WTC11 (cell line): ENCODE measurements around the gene OR2M5. TPM values are rescaled to one million over a fixed set of nuclear protein-coding genes. Genes with fewer than 3 reads are reported as not detected.

Experiments used
- ATAC-seq: fragments of 200-7000 bp; cut with Tn5 transposase; 2 replicates; pipeline ENCODE4 v1.10.0; 2021; ENCODE audit warnings: mild to moderate bottlenecking, moderate library complexity
- Bru-seq: library from RNA; stranded (reverse); fragments of 400-500 nt; gene quantifications from one replicate; lab custom pipeline; 2021; lab: Mats Ljungman, UMichigan
- CTCF ChIA-PET: fragments of 300-600 bp; sonication (Branson Sonifier 250); formaldehyde crosslinking; loops from one replicate; lab custom pipeline; 2021; ENCODE audit warnings: antibody characterized with exemption; lab: Charles Lee
- POLR2A ChIA-PET: fragments of 350-600 bp; sonication (Branson Sonifier 250); formaldehyde crosslinking; loops from one replicate; lab custom pipeline; 2021; ENCODE audit warnings: antibody characterized with exemption; lab: Charles Lee
- DNase-seq: peaks from one replicate; pipeline ENCODE4 v3.0.0; 2021; ENCODE audit warnings: low spot score
- H3K27ac Mint-ChIP-seq: 2 replicates; pipeline ENCODE4 v1.8.0; 2021; ENCODE audit warnings: mixed read lengths
- H3K27me3 Mint-ChIP-seq: 2 replicates; pipeline ENCODE4 v1.8.0; 2021; ENCODE audit warnings: low read depth, mild to moderate bottlenecking, moderate library complexity, mixed read lengths
- H3K36me3 Mint-ChIP-seq: 2 replicates; pipeline ENCODE4 v1.8.0; 2021; ENCODE audit warnings: mixed read lengths
- H3K4me1 Mint-ChIP-seq: 2 replicates; pipeline ENCODE4 v1.8.0; 2022; ENCODE audit warnings: mixed read lengths
- H3K4me3 Mint-ChIP-seq: 2 replicates; pipeline ENCODE4 v1.8.0; 2021; ENCODE audit warnings: mild to moderate bottlenecking, moderate library complexity, mixed read lengths
- H3K9me3 Mint-ChIP-seq: 2 replicates; pipeline ENCODE4 v1.8.0; 2021; ENCODE audit warnings: mixed read lengths
- HMGA2 ChIP-seq: fragments of 250-450 bp; sonication (Bioruptor Pico); IDR thresholded peaks from 2 replicates; pipeline ENCODE4 v1.4.0; 2021; ENCODE audit warnings: mild to moderate bottlenecking, moderate library complexity
- NR1H2 ChIP-seq: sonication (generic); formaldehyde crosslinking; IDR thresholded peaks from 2 replicates; pipeline ENCODE4 v1.9.0; 2021; ENCODE audit warnings: mild to moderate bottlenecking, moderate library complexity, missing genetic modification reagents
- RELA ChIP-seq: sonication (generic); formaldehyde crosslinking; IDR thresholded peaks from 2 replicates; pipeline ENCODE4 v1.8.1; 2022; ENCODE audit warnings: missing genetic modification reagents, mild to moderate bottlenecking, borderline replicate concordance
- SMAD4 ChIP-seq: sonication (generic); formaldehyde crosslinking; IDR thresholded peaks from 2 replicates; pipeline ENCODE4 v1.8.0; 2022; ENCODE audit warnings: mild to moderate bottlenecking, missing genetic modification reagents
- ZBTB21 ChIP-seq: sonication (generic); formaldehyde crosslinking; IDR thresholded peaks from 2 replicates; pipeline ENCODE4 v1.8.1; 2023; ENCODE audit warnings: mild to moderate bottlenecking, missing genetic modification reagents, borderline replicate concordance
- ZNF396 ChIP-seq: fragments of 250-450 bp; sonication (Bioruptor Pico); IDR thresholded peaks from 2 replicates; pipeline ENCODE4 v1.8.0; 2021; ENCODE audit warnings: mild to moderate bottlenecking, moderate library complexity, borderline replicate concordance
- ZNF416 ChIP-seq: fragments of 250-450 bp; sonication (Bioruptor Pico); IDR thresholded peaks from 2 replicates; pipeline ENCODE4 v1.9.0; 2021; ENCODE audit warnings: mild to moderate bottlenecking, inconsistent platforms
- long read RNA-seq, 3 experiments: library from RNA in 1 of 3; library from capped mRNA in 1 of 3; library from polyadenylated mRNA in 1 of 3; unstranded in 2 of 3; stranded (forward) in 1 of 3; transcript quantifications; one replicate each; pipeline ENCODE4 v2.0.0, GENCODE V29; 2021
- total RNA-seq: library from RNA; stranded (reverse); gene quantifications from 3 replicates; pipeline ENCODE4 v1.2.3, GENCODE V29; 2021
- TF ChIP-seq, protein P1 (sequence below): fragments of 250-450 bp; sonication (Bioruptor Pico); IDR thresholded peaks from 2 replicates; pipeline ENCODE4 v1.9.0; 2021; ENCODE audit warnings: mild to moderate bottlenecking
- TF ChIP-seq, protein P2 (sequence below): sonication (generic); formaldehyde crosslinking; IDR thresholded peaks from 2 replicates; pipeline ENCODE4 v1.8.0; 2023; ENCODE audit warnings: mild to moderate bottlenecking, missing genetic modification reagents
- TF ChIP-seq, protein P3 (sequence below): sonication (generic); formaldehyde crosslinking; IDR thresholded peaks from 2 replicates; pipeline ENCODE4 v1.8.1; 2023; ENCODE audit warnings: mild to moderate bottlenecking, missing genetic modification reagents, moderate library complexity
- TF ChIP-seq, protein P4 (sequence below): fragments of 250-450 bp; sonication (Bioruptor Pico); IDR thresholded peaks from 2 replicates; pipeline ENCODE4 v1.9.0; 2021; ENCODE audit warnings: mild to moderate bottlenecking
- TF ChIP-seq, protein P5 (sequence below): sonication (generic); formaldehyde crosslinking; IDR thresholded peaks from 2 replicates; pipeline ENCODE4 v1.8.0; 2022; ENCODE audit warnings: missing genetic modification reagents
- TF ChIP-seq, protein P6 (sequence below): sonication (generic); formaldehyde crosslinking; IDR thresholded peaks from 2 replicates; pipeline ENCODE4 v1.8.1; 2022; ENCODE audit warnings: mild to moderate bottlenecking, moderate library complexity, missing genetic modification reagents

OR2M5 gene, protein sequence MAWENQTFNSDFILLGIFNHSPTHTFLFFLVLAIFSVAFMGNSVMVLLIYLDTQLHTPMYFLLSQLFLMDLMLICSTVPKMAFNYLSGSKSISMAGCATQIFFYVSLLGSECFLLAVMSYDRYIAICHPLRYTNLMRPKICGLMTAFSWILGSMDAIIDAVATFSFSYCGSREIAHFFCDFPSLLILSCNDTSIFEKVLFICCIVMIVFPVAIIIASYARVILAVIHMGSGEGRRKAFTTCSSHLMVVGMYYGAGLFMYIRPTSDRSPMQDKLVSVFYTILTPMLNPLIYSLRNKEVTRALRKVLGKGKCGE
- not detected in 3 replicates for total RNA-seq
- Bru-seq, nascent RNA: not detected
- long read RNA-seq, experiment 1: 0 reads
- long read RNA-seq, experiment 2: 0 reads
- long read RNA-seq, experiment 3: 0 reads

DNA sequence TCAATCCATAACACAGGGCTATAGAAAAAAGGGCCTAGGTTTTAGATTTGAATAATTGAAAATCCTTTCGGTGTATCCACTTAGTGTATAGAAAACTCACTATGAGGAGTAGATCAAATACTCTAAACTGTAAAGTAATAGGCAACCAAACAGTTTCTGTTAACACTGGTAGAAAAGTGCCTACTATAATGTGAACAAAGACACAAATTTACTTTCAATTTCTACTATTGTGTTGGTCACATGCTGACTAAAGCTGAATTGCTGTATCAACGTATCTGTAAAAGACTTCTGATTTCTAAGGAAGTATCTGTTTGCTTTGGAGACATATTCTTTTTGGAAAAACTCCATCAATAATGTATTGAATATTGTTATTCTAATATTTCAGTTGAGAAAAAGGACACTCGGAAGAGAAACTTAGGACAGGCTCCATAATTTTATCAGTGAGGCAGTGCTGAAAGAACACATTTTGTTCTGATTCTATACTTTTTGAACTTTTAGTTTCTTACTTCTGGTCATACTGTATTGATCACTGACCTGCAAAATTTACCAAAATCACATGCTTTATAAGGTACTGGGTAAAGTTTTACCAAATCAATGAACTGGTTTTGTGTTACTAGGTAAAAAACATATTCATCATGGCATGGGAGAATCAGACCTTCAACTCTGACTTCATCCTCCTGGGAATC, at the start of gene OR2M5:
Gene OR2M5, plus strand, starts transcription at position 636 of the 686 bp plus-strand sequence. Its CDS starts 0 bp downstream, at position 636.
- peaks cover 3% of the 10 kb centered on the region; the same call in 1 of the 2 replicates for H3K27me3 Mint-ChIP-seq
- peaks cover 79% of the 10 kb centered on the region for H3K36me3 Mint-ChIP-seq
- H3K9me3 Mint-ChIP-seq: peaks cover 98% of the 10 kb centered on the region

DNA sequence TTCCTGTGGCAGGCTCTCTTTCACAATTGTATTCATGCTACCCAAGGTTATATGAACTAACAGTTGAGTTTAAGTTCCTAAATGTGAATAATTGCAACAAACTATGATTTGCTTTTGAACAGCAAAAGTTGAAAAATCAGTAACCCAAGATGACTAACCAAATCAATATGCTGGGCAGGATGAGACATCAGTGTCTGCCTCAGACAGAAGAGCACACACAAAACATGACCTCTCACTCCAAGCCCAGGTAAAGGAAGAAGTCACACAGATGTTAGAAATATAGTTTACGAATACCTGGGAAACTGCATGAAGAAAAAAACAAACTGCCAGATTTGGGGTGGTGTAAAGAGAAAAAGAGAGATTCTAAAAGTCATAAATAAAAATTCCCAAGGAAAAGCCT, 46.4 kb upstream of the OR2M5 start:
- no peaks in the 10 kb centered on the region for H3K4me1 Mint-ChIP-seq
- TF ChIP-seq NR1H2 (CRISPR knock-in tag): no peak
- TF ChIP-seq, protein P1, sequence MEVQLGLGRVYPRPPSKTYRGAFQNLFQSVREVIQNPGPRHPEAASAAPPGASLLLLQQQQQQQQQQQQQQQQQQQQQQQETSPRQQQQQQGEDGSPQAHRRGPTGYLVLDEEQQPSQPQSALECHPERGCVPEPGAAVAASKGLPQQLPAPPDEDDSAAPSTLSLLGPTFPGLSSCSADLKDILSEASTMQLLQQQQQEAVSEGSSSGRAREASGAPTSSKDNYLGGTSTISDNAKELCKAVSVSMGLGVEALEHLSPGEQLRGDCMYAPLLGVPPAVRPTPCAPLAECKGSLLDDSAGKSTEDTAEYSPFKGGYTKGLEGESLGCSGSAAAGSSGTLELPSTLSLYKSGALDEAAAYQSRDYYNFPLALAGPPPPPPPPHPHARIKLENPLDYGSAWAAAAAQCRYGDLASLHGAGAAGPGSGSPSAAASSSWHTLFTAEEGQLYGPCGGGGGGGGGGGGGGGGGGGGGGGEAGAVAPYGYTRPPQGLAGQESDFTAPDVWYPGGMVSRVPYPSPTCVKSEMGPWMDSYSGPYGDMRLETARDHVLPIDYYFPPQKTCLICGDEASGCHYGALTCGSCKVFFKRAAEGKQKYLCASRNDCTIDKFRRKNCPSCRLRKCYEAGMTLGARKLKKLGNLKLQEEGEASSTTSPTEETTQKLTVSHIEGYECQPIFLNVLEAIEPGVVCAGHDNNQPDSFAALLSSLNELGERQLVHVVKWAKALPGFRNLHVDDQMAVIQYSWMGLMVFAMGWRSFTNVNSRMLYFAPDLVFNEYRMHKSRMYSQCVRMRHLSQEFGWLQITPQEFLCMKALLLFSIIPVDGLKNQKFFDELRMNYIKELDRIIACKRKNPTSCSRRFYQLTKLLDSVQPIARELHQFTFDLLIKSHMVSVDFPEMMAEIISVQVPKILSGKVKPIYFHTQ: no peak
- no peak for TF ChIP-seq SMAD4 (CRISPR knock-in tag)
- TF ChIP-seq, protein P2, sequence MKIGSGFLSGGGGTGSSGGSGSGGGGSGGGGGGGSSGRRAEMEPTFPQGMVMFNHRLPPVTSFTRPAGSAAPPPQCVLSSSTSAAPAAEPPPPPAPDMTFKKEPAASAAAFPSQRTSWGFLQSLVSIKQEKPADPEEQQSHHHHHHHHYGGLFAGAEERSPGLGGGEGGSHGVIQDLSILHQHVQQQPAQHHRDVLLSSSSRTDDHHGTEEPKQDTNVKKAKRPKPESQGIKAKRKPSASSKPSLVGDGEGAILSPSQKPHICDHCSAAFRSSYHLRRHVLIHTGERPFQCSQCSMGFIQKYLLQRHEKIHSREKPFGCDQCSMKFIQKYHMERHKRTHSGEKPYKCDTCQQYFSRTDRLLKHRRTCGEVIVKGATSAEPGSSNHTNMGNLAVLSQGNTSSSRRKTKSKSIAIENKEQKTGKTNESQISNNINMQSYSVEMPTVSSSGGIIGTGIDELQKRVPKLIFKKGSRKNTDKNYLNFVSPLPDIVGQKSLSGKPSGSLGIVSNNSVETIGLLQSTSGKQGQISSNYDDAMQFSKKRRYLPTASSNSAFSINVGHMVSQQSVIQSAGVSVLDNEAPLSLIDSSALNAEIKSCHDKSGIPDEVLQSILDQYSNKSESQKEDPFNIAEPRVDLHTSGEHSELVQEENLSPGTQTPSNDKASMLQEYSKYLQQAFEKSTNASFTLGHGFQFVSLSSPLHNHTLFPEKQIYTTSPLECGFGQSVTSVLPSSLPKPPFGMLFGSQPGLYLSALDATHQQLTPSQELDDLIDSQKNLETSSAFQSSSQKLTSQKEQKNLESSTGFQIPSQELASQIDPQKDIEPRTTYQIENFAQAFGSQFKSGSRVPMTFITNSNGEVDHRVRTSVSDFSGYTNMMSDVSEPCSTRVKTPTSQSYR (CRISPR knock-in tag): no peak
- no peak for TF ChIP-seq ZNF416
- TF ChIP-seq RELA (CRISPR knock-in tag): no peak
- TF ChIP-seq, protein P3, sequence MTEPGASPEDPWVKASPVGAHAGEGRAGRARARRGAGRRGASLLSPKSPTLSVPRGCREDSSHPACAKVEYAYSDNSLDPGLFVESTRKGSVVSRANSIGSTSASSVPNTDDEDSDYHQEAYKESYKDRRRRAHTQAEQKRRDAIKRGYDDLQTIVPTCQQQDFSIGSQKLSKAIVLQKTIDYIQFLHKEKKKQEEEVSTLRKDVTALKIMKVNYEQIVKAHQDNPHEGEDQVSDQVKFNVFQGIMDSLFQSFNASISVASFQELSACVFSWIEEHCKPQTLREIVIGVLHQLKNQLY (CRISPR knock-in tag): no peak
- TF ChIP-seq, protein P4, sequence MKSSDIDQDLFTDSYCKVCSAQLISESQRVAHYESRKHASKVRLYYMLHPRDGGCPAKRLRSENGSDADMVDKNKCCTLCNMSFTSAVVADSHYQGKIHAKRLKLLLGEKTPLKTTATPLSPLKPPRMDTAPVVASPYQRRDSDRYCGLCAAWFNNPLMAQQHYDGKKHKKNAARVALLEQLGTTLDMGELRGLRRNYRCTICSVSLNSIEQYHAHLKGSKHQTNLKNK (CRISPR knock-in tag): no peak
- TF ChIP-seq ZBTB21 (CRISPR knock-in tag): no peak
- TF ChIP-seq, protein P5, sequence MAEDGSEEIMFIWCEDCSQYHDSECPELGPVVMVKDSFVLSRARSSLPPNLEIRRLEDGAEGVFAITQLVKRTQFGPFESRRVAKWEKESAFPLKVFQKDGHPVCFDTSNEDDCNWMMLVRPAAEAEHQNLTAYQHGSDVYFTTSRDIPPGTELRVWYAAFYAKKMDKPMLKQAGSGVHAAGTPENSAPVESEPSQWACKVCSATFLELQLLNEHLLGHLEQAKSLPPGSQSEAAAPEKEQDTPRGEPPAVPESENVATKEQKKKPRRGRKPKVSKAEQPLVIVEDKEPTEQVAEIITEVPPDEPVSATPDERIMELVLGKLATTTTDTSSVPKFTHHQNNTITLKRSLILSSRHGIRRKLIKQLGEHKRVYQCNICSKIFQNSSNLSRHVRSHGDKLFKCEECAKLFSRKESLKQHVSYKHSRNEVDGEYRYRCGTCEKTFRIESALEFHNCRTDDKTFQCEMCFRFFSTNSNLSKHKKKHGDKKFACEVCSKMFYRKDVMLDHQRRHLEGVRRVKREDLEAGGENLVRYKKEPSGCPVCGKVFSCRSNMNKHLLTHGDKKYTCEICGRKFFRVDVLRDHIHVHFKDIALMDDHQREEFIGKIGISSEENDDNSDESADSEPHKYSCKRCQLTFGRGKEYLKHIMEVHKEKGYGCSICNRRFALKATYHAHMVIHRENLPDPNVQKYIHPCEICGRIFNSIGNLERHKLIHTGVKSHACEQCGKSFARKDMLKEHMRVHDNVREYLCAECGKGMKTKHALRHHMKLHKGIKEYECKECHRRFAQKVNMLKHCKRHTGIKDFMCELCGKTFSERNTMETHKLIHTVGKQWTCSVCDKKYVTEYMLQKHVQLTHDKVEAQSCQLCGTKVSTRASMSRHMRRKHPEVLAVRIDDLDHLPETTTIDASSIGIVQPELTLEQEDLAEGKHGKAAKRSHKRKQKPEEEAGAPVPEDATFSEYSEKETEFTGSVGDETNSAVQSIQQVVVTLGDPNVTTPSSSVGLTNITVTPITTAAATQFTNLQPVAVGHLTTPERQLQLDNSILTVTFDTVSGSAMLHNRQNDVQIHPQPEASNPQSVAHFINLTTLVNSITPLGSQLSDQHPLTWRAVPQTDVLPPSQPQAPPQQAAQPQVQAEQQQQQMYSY: no peak
- TF ChIP-seq, protein P6, sequence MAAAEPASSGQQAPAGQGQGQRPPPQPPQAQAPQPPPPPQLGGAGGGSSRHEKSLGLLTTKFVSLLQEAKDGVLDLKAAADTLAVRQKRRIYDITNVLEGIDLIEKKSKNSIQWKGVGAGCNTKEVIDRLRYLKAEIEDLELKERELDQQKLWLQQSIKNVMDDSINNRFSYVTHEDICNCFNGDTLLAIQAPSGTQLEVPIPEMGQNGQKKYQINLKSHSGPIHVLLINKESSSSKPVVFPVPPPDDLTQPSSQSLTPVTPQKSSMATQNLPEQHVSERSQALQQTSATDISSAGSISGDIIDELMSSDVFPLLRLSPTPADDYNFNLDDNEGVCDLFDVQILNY (CRISPR knock-in tag): no peak
- TF ChIP-seq HMGA2: no peak
- ATAC-seq (no peak), DNase-seq (no peak)
- ChIA-PET CTCF (no interaction called here), POLR2A (no interaction called here)
- peaks cover 85% of the 10 kb centered on the region for H3K9me3 Mint-ChIP-seq
- H3K36me3 Mint-ChIP-seq: peaks cover 68% of the 10 kb centered on the region
- H3K27me3 Mint-ChIP-seq: peaks cover 16% of the 10 kb centered on the region
- no peak overlapping the region for H3K27ac Mint-ChIP-seq
- no peak overlapping the region for H3K4me3 Mint-ChIP-seq

More for the DNA sequence above, at the start of gene OR2M5:
- ChIA-PET CTCF (no interaction called here), POLR2A (no interaction called here)
- TF ChIP-seq ZNF396 (CRISPR knock-in tag): no peak
- no peak within 1 kb of the TSS for H3K27ac Mint-ChIP-seq
- DNase-seq (no peak), ATAC-seq (no peak)
- H3K4me3 Mint-ChIP-seq: no peak within 1 kb of the TSS
- H3K4me1 Mint-ChIP-seq: no peaks in the 10 kb centered on the region
